ENCODE measurements around the gene KRT33A. TPM values are rescaled to one million over a fixed set of nuclear protein-coding genes. Genes with fewer than 3 reads are reported as not detected.

Gene KRT33A
- total RNA-seq, 2 experiments from 2014 or later, result not detected

DNA sequence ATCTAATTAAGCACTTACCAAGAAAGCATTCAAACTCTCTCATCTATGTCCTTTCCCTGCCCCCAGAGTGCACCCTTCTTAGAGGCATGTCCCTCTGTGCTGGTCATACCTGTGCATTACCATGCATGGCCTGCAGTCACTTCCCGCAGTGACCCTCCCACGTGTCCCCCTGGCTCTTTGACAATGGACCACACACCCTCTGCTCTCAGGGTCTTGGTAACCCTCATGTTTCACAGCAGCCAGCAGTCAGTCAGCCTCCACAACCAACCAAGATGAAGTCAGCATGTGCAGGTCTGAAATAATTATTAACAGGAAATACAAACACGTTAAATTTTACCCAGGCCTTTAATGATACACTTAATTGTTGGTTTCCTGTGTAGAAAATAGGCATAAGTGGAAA lies 10.1 kb downstream of the KRT33A start:
- peak overlapping the region; percentile 87 to 88 for H3K27ac ChIP-seq (ENCODE audit: low read depth in 1 of 2, low read length in 2 of 2)
- intact Hi-C loops (cut with DNase I, micrococcal nuclease), result no loop called here
- CTCF ChIA-PET, result interaction anchor here (1.5 kb wide), 1 partner anchor 208 kb away, joined by 4 read pairs; no protein-coding TSS in a partner anchor
- H3K36me3 ChIP-seq (ENCODE audit: insufficient read depth, low read length), result no peaks in the 10 kb centered on the region
- H3K9me3 ChIP-seq (ENCODE audit: control insufficient read depth in 1 of 2, insufficient read depth in 1 of 2, low read length in 2 of 2), result peaks cover 0 to 13% of the 10 kb centered on the region in 2 experiments
- TF ChIP-seq, protein P1, sequence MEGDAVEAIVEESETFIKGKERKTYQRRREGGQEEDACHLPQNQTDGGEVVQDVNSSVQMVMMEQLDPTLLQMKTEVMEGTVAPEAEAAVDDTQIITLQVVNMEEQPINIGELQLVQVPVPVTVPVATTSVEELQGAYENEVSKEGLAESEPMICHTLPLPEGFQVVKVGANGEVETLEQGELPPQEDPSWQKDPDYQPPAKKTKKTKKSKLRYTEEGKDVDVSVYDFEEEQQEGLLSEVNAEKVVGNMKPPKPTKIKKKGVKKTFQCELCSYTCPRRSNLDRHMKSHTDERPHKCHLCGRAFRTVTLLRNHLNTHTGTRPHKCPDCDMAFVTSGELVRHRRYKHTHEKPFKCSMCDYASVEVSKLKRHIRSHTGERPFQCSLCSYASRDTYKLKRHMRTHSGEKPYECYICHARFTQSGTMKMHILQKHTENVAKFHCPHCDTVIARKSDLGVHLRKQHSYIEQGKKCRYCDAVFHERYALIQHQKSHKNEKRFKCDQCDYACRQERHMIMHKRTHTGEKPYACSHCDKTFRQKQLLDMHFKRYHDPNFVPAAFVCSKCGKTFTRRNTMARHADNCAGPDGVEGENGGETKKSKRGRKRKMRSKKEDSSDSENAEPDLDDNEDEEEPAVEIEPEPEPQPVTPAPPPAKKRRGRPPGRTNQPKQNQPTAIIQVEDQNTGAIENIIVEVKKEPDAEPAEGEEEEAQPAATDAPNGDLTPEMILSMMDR (IDR thresholded peaks at IDR 0.05), result no peak
- POLR2A ChIA-PET, result interaction anchor here (1.1 to 5.6 kb wide), 5 partner anchors 8 to 208 kb away, joined by 3 to 61 read pairs (median 5); partner anchors contain the start of gene KRTAP16-1
- no peaks in the 10 kb centered on the region for H3K27me3 ChIP-seq (ENCODE audit: control insufficient read depth in 1 of 2, insufficient read depth in 2 of 2, low read length in 2 of 2)
- ATAC-seq (ENCODE audit: poor library complexity), result no peak
- peak overlapping the region; percentile 94 for H3K27ac Mint-ChIP-seq
- peaks cover 3% of the 10 kb centered on the region for H3K9me3 Mint-ChIP-seq
- DNase-seq, result peak in 1 of 14 experiments; percentile 23
- H3K4me3 Mint-ChIP-seq, result peak overlapping the region; percentile 64
- peaks cover 78% of the 10 kb centered on the region for H3K4me1 Mint-ChIP-seq (ENCODE audit: low read depth)
- H3K4me3 ChIP-seq (ENCODE audit: low read length), result no peak overlapping the region
- H3K27me3 Mint-ChIP-seq, result no peaks in the 10 kb centered on the region
- peaks cover 26% of the 10 kb centered on the region for H3K36me3 Mint-ChIP-seq (ENCODE audit: low read depth)
- H3K4me1 ChIP-seq (ENCODE audit: insufficient read depth, low read length), result peaks cover 73% of the 10 kb centered on the region

DNA sequence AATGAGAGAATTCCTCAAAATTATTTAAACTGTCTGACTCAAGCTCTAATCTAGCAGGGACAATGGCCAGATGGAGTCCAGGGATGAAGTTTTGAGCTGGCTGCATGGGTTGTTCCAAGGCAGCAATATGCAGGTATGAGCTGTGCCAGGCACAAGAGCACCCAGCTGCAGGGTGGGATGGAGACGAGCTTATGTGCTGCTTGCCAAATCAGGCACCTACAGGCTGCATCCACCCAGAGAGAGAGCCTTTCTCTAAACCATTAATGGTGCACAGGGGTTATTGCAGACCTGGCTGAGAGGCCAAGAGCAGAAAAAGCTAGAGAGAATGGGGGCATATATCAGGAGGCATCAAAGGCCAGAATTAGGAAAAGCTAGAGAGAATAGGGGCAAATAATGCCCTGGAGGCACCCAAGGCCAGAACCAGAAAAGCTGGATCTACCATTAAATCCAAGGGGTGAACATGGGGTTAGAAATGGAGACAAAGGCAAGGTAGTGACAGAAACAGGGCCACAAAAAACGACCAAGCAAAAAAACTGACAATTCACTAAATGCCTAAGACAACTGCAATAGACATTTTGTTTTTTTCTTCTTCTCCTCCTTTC lies 11.0 kb downstream of the KRT33A start:
- H3K4me1 Mint-ChIP-seq (ENCODE audit: low read depth), result peaks cover 81% of the 10 kb centered on the region
- Histone ChIP-seq H3K9me3 (ENCODE audit: control insufficient read depth in 1 of 2, insufficient read depth in 1 of 2, low read length in 2 of 2) (peaks cover 0 to 13% of the 10 kb centered on the region in 2 experiments), H3K36me3 (ENCODE audit: insufficient read depth, low read length) (no peaks in the 10 kb centered on the region), H3K27ac (ENCODE audit: low read depth in 1 of 2, low read length in 2 of 2) (peak overlapping the region; percentile 87 to 88), H3K4me1 (ENCODE audit: insufficient read depth, low read length) (peaks cover 81% of the 10 kb centered on the region), H3K4me3 (ENCODE audit: low read length) (no peak overlapping the region), H3K27me3 (ENCODE audit: control insufficient read depth in 1 of 2, insufficient read depth in 2 of 2, low read length in 2 of 2) (no peaks in the 10 kb centered on the region)
- peaks cover 26% of the 10 kb centered on the region for H3K36me3 Mint-ChIP-seq (ENCODE audit: low read depth)
- H3K27me3 Mint-ChIP-seq, result no peaks in the 10 kb centered on the region
- peaks cover 3% of the 10 kb centered on the region for H3K9me3 Mint-ChIP-seq
- TF ChIP-seq, protein P1 (IDR thresholded peaks at IDR 0.05), result no peak
- POLR2A ChIA-PET, result interaction anchor here (1.0 to 5.6 kb wide), 4 partner anchors 8 to 326 kb away, joined by 3 to 61 read pairs (median 4); partner anchors contain the start of gene KRTAP16-1
- peak overlapping the region; percentile 94 for H3K27ac Mint-ChIP-seq
- intact Hi-C loops (cut with DNase I, micrococcal nuclease), result loop anchor here in 1 of 2 experiments (1.0 to 5.0 kb wide), 3 partner anchors 31 to 208 kb away; no protein-coding TSS in a partner anchor
- ATAC-seq (ENCODE audit: poor library complexity), result no peak
- H3K4me3 Mint-ChIP-seq, result peak overlapping the region; percentile 64
- DNase-seq, result peak in 1 of 14 experiments; percentile 34
- CTCF ChIA-PET, result interaction anchor here (1.5 to 3.0 kb wide), 2 partner anchors 17 to 209 kb away, joined by 4 to 15 read pairs; no protein-coding TSS in a partner anchor

DNA sequence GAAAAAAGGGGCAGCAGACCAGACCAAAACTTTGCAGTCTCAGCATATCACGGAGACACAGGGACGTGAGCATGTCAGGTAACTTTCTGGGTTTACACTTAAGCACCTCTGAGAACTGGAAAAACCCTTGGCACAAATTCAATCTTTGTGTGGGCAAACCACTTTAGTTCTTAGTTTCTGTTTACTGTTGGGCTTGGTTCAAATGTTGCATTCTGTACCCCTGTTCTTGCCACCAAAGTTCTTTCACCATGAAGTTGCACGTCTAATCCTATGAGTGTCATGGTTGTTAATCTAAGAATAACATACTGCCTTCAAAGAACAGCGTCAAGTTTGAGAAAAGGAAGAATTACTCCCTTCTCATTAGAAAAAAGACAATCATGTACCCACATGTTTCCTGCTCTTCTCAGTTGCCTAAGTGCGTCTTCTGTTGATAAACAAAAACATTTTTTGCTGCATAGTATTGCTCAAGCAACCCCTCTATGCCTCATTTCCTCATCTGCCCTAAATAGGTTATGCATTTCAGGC lies 11.6 kb downstream of the KRT33A start:
- Histone ChIP-seq H3K4me3 (ENCODE audit: low read length) (no peak overlapping the region), H3K36me3 (ENCODE audit: insufficient read depth, low read length) (no peaks in the 10 kb centered on the region), H3K27me3 (ENCODE audit: control insufficient read depth in 1 of 2, insufficient read depth in 2 of 2, low read length in 2 of 2) (no peaks in the 10 kb centered on the region), H3K9me3 (ENCODE audit: control insufficient read depth in 1 of 2, insufficient read depth in 1 of 2, low read length in 2 of 2) (peaks cover 0 to 13% of the 10 kb centered on the region in 2 experiments), H3K4me1 (ENCODE audit: insufficient read depth, low read length) (peaks cover 88% of the 10 kb centered on the region), H3K27ac (ENCODE audit: low read depth in 1 of 2, low read length in 2 of 2) (peak overlapping the region; percentile 87 to 88)
- ATAC-seq (ENCODE audit: poor library complexity) (peak; percentile 83), DNase-seq (peak in 8 of 14 experiments; percentile 25 to 93 (median 52))
- Mint-ChIP-seq H3K27ac (peak overlapping the region; percentile 94), H3K9me3 (peaks cover 3% of the 10 kb centered on the region), H3K4me3 (peak overlapping the region; percentile 23), H3K36me3 (ENCODE audit: low read depth) (peaks cover 22% of the 10 kb centered on the region), H3K27me3 (no peaks in the 10 kb centered on the region), H3K4me1 (ENCODE audit: low read depth) (peaks cover 88% of the 10 kb centered on the region)
- ChIA-PET CTCF (interaction anchor here (1.1 to 3.0 kb wide), 3 partner anchors 17 to 310 kb away, joined by 3 to 15 read pairs (median 4); no protein-coding TSS in a partner anchor), POLR2A (interaction anchor here (0.6 to 5.6 kb wide), 7 partner anchors 8 to 1016 kb away, joined by 3 to 61 read pairs (median 3); partner anchors contain the start of gene KRTAP16-1)
- intact Hi-C loops (cut with DNase I, micrococcal nuclease), result loop anchor here in 1 of 2 experiments (1.0 to 5.0 kb wide), 3 partner anchors 31 to 208 kb away; no protein-coding TSS in a partner anchor
- TF ChIP-seq, protein P1 (IDR thresholded peaks at IDR 0.05), result no peak

Measured in CD4-positive, alpha-beta T cell (primary cell).